Measurements from ENCODE around the gene OPCML. TPM values are rescaled to one million over a fixed set of nuclear protein-coding genes. Genes with fewer than 3 reads are reported as not detected.

Gene OPCML
- total RNA-seq, 1 experiment from 2014 or later: not detected

- intact Hi-C loops (cut with micrococcal nuclease; ENCODE audit: unreplicated experiment): no loop called here
- in situ Hi-C loops (cut with HindIII; ENCODE audit: low pct_unique_long_range_greater_than_20kb, low sequenced_read_pairs): no loop called here
- no TSS peak for BruUV-seq (replicated peaks)
- DNase-seq (ENCODE audit: low read depth, low spot score): no peak
- TF ChIP-seq POLR2AphosphoS5 (IDR thresholded peaks at IDR 0.05; ENCODE audit: low read depth, low read length) (no peak), TCF7L2 (IDR thresholded peaks at IDR 0.05; ENCODE audit: low read depth, low read length) (no peak), REST (IDR thresholded peaks at IDR 0.05; ENCODE audit: insufficient read depth in 1 of 2, low read depth in 2 of 2, low read length in 1 of 2) (no peak), SIN3A (IDR thresholded peaks at IDR 0.05; ENCODE audit: borderline replicate concordance, insufficient read depth, low read depth, low read length) (no peak)
- TF ChIP-seq, protein P1, sequence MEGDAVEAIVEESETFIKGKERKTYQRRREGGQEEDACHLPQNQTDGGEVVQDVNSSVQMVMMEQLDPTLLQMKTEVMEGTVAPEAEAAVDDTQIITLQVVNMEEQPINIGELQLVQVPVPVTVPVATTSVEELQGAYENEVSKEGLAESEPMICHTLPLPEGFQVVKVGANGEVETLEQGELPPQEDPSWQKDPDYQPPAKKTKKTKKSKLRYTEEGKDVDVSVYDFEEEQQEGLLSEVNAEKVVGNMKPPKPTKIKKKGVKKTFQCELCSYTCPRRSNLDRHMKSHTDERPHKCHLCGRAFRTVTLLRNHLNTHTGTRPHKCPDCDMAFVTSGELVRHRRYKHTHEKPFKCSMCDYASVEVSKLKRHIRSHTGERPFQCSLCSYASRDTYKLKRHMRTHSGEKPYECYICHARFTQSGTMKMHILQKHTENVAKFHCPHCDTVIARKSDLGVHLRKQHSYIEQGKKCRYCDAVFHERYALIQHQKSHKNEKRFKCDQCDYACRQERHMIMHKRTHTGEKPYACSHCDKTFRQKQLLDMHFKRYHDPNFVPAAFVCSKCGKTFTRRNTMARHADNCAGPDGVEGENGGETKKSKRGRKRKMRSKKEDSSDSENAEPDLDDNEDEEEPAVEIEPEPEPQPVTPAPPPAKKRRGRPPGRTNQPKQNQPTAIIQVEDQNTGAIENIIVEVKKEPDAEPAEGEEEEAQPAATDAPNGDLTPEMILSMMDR (IDR thresholded peaks at IDR 0.05): no peak
- ChIA-PET POLR2A (no interaction called here), CTCF (no interaction called here)
- Histone ChIP-seq H3K27me3 (ENCODE audit: control insufficient read depth, insufficient read depth, low read length) (peaks cover 4% of the 10 kb centered on the region; the same call in 1 of the 2 replicates), H3K27ac (ENCODE audit: low read length) (no peak overlapping the region), H3K9me3 (ENCODE audit: control insufficient read depth, insufficient read depth, low read depth, low read length) (no peaks in the 10 kb centered on the region), H3K4me1 (ENCODE audit: control insufficient read depth, insufficient read depth, low read length) (no peaks in the 10 kb centered on the region), H3K4me3 (ENCODE audit: low read depth in 2 of 2, low read length in 2 of 2) (no peak overlapping the region), H3K36me3 (ENCODE audit: control insufficient read depth, insufficient read depth, low read length) (no peaks in the 10 kb centered on the region)
- no peak for ATAC-seq
These were observed 16.3 kb upstream of the OPCML start for GRCh38 chr11:133548641-133549040.

GRCh38 chr11:133547808-133548494 lies 15.7 kb upstream of the OPCML start:
- POLR2A ChIA-PET: no interaction called here
- ATAC-seq: no peak
- intact Hi-C loops (cut with micrococcal nuclease; ENCODE audit: unreplicated experiment): no loop called here
- Histone ChIP-seq H3K4me3 (ENCODE audit: low read depth in 2 of 2, low read length in 2 of 2) (no peak overlapping the region), H3K9me3 (ENCODE audit: control insufficient read depth, insufficient read depth, low read depth, low read length) (no peaks in the 10 kb centered on the region), H3K27me3 (ENCODE audit: control insufficient read depth, insufficient read depth, low read length) (peaks cover 4% of the 10 kb centered on the region; the same call in 1 of the 2 replicates), H3K4me1 (ENCODE audit: control insufficient read depth, insufficient read depth, low read length) (no peaks in the 10 kb centered on the region), H3K27ac (ENCODE audit: low read length) (no peak overlapping the region), H3K36me3 (ENCODE audit: control insufficient read depth, insufficient read depth, low read length) (no peaks in the 10 kb centered on the region)
- in situ Hi-C loops (cut with HindIII; ENCODE audit: low pct_unique_long_range_greater_than_20kb, low sequenced_read_pairs): no loop called here
- TF ChIP-seq SIN3A (IDR thresholded peaks at IDR 0.05; ENCODE audit: borderline replicate concordance, insufficient read depth, low read depth, low read length) (no peak), POLR2AphosphoS5 (IDR thresholded peaks at IDR 0.05; ENCODE audit: low read depth, low read length) (no peak)
- TF ChIP-seq, protein P1 (IDR thresholded peaks at IDR 0.05): no peak
- CTCF ChIA-PET: no interaction called here
- no peak for DNase-seq (ENCODE audit: low read depth, low spot score)
- BruUV-seq (replicated peaks): no TSS peak
